ENCODE measurements around the gene CDYL2.

CDYL2 gene

GRCh38 chr16:80812593-80812992, 8.2 kb upstream of the CDYL2 start:
- Histone ChIP-seq H3K9ac (ENCODE audit: low read length) (no peak overlapping the region), H3K79me2 (ENCODE audit: low read length) (no peaks in the 10 kb centered on the region), H2AFZ (ENCODE audit: low read depth, low read length) (no peak overlapping the region), H3K27me3 (ENCODE audit: low read depth, low read length) (peaks cover 7% of the 10 kb centered on the region; the same call in 1 of the 2 replicates), H3K4me2 (ENCODE audit: low read length) (no peak overlapping the region), H3K4me1 (ENCODE audit: low read length) (no peaks in the 10 kb centered on the region), H3K9me3 (ENCODE audit: insufficient read depth, low read length) (no peaks in the 10 kb centered on the region), H3K27ac (ENCODE audit: low read length) (no peak overlapping the region), H3K36me3 (replicated peaks; ENCODE audit: low read depth, low read length) (no peaks in the 10 kb centered on the region), H3K4me3 (ENCODE audit: low read length) (no peak overlapping the region), H4K20me1 (ENCODE audit: insufficient read depth, low read length) (no peaks in the 10 kb centered on the region)
- TF ChIP-seq CTCF (IDR thresholded peaks at IDR 0.05; ENCODE audit: low read depth, low read length): no peak
- no peak for TF ChIP-seq EZH2phosphoT487 (IDR thresholded peaks at IDR 0.05; ENCODE audit: low read depth)

- no peaks in the 10 kb centered on the region for H4K20me1 ChIP-seq (ENCODE audit: insufficient read depth, low read length)
- TF ChIP-seq EZH2phosphoT487 (IDR thresholded peaks at IDR 0.05; ENCODE audit: low read depth) (no peak), CTCF (IDR thresholded peaks at IDR 0.05; ENCODE audit: low read depth, low read length) (no peak)
- H3K9ac ChIP-seq (ENCODE audit: low read length): no peak overlapping the region
- peaks cover 4% of the 10 kb centered on the region for H3K4me1 ChIP-seq (ENCODE audit: low read length)
- H3K27ac ChIP-seq (ENCODE audit: low read length): no peak overlapping the region
- no peak overlapping the region for H2AFZ ChIP-seq (ENCODE audit: low read depth, low read length)
- H3K79me2 ChIP-seq (ENCODE audit: low read length): no peaks in the 10 kb centered on the region
- peaks cover 29% of the 10 kb centered on the region for H3K27me3 ChIP-seq (ENCODE audit: low read depth, low read length)
- no peak overlapping the region for H3K4me3 ChIP-seq (ENCODE audit: low read length)
- H3K4me2 ChIP-seq (ENCODE audit: low read length): no peak overlapping the region
- no peaks in the 10 kb centered on the region for H3K36me3 ChIP-seq (replicated peaks; ENCODE audit: low read depth, low read length)
- H3K9me3 ChIP-seq (ENCODE audit: insufficient read depth, low read length): no peaks in the 10 kb centered on the region
These were observed 5.0 kb upstream of the CDYL2 start for GRCh38 chr16:80809366-80809765.

GRCh38 chr16:80807906-80808305, 3.5 kb upstream of the CDYL2 start:
- H3K36me3 ChIP-seq (replicated peaks; ENCODE audit: low read depth, low read length): no peaks in the 10 kb centered on the region
- no peak overlapping the region for H3K27ac ChIP-seq (ENCODE audit: low read length)

GRCh38 chr16:80806927-80807340, 2.5 kb upstream of the CDYL2 start:
- no peaks in the 10 kb centered on the region for H3K36me3 ChIP-seq (replicated peaks; ENCODE audit: low read depth, low read length)
- no peak overlapping the region for H3K4me2 ChIP-seq (ENCODE audit: low read length)
- no peak overlapping the region for H2AFZ ChIP-seq (ENCODE audit: low read depth, low read length)
- H3K9me3 ChIP-seq (ENCODE audit: insufficient read depth, low read length): no peaks in the 10 kb centered on the region
- no peak overlapping the region for H3K27ac ChIP-seq (ENCODE audit: low read length)
- H3K4me3 ChIP-seq (ENCODE audit: low read length): no peak overlapping the region
- no peak overlapping the region for H3K9ac ChIP-seq (ENCODE audit: low read length)
- peaks cover 4% of the 10 kb centered on the region for H3K4me1 ChIP-seq (ENCODE audit: low read length)
- H3K79me2 ChIP-seq (ENCODE audit: low read length): no peaks in the 10 kb centered on the region
- H3K27me3 ChIP-seq (ENCODE audit: low read depth, low read length): peaks cover 39% of the 10 kb centered on the region
- no peak for TF ChIP-seq EZH2phosphoT487 (IDR thresholded peaks at IDR 0.05; ENCODE audit: low read depth)
- no peak for TF ChIP-seq CTCF (IDR thresholded peaks at IDR 0.05; ENCODE audit: low read depth, low read length)
- H4K20me1 ChIP-seq (ENCODE audit: insufficient read depth, low read length): no peaks in the 10 kb centered on the region

More at GRCh38 chr16:80807906-80808305, 3.5 kb upstream of the CDYL2 start:
- no peaks in the 10 kb centered on the region for H3K79me2 ChIP-seq (ENCODE audit: low read length)
- H3K9me3 ChIP-seq (ENCODE audit: insufficient read depth, low read length): no peaks in the 10 kb centered on the region
- H3K27me3 ChIP-seq (ENCODE audit: low read depth, low read length): peaks cover 29% of the 10 kb centered on the region
- H2AFZ ChIP-seq (ENCODE audit: low read depth, low read length): no peak overlapping the region
- H3K4me1 ChIP-seq (ENCODE audit: low read length): peaks cover 4% of the 10 kb centered on the region
- H3K9ac ChIP-seq (ENCODE audit: low read length): no peak overlapping the region
- H3K4me3 ChIP-seq (ENCODE audit: low read length): no peak overlapping the region
- H4K20me1 ChIP-seq (ENCODE audit: insufficient read depth, low read length): no peaks in the 10 kb centered on the region
- TF ChIP-seq EZH2phosphoT487 (IDR thresholded peaks at IDR 0.05; ENCODE audit: low read depth) (no peak), CTCF (IDR thresholded peaks at IDR 0.05; ENCODE audit: low read depth, low read length) (no peak)
- H3K4me2 ChIP-seq (ENCODE audit: low read length): no peak overlapping the region
